Activated CD4-positive, CD25-positive, alpha-beta regulatory T cell treated with anti-CD3 and anti-CD28 coated beads, Interleukin-2, amount 50 U/mL, for 24 hours (primary cell): ENCODE data around the gene TGFBRAP1.
"Not testable (repeated sequence)": the region's sequence is repeated elsewhere in the genome, so short reads cannot be mapped to it uniquely, and the experiment has no call there.

Experiments used
- ATAC-seq, 2 donors: fragments of 150-1000 bp; cut with Tn5 transposase; one replicate each; pipeline ENCODE4 v1.10.0; 2021; ENCODE audit warnings: mild to moderate bottlenecking in 1 of 2, moderate library complexity in 1 of 2

Gene TGFBRAP1

GRCh38 chr2:105358593-105358992, 29.1 kb upstream of the TGFBRAP1 start:
- no peak for ATAC-seq

GRCh38 chr2:105357122-105357521, 27.6 kb upstream of the TGFBRAP1 start:
- no peak for ATAC-seq

- no peak for ATAC-seq
Measured at GRCh38 chr2:105344704-105345345, 15.3 kb upstream of the TGFBRAP1 start.

GRCh38 chr2:105339414-105339813, 9.9 kb upstream of the TGFBRAP1 start:
- no peak for ATAC-seq

- no peak for ATAC-seq
Measured at GRCh38 chr2:105338020-105338385, 8.5 kb upstream of the TGFBRAP1 start.

GRCh38 chr2:105337122-105338019, 7.8 kb upstream of the TGFBRAP1 start, which contains the start of gene C2orf49:
C2orf49 (plus strand) TSS chr2:105337540; CDS start chr2:105337588, 48 bp downstream.
- ATAC-seq, result peak; percentile 94 to 96

GRCh38 chr2:105336786-105337121, 7.2 kb upstream of the TGFBRAP1 start:
- no peak for ATAC-seq

GRCh38 chr2:105335469-105335868, 5.9 kb upstream of the TGFBRAP1 start:
- ATAC-seq, result no peak

- no peak for ATAC-seq
Measured at GRCh38 chr2:105334211-105334610, 4.7 kb upstream of the TGFBRAP1 start.

- ATAC-seq, result no peak
Measured at GRCh38 chr2:105330681-105331375, 1.3 kb upstream of the TGFBRAP1 start.

- ATAC-seq, result peak in 1 of 2 donors; percentile 25
Measured at GRCh38 chr2:105329197-105329554, 359 bp downstream of the TGFBRAP1 start.

GRCh38 chr2:105328281-105329196, 996 bp downstream of the TGFBRAP1 start:
- peak in 1 of 2 donors; percentile 14 for ATAC-seq

- no peak for ATAC-seq
Measured at GRCh38 chr2:105327690-105328089, 1.8 kb downstream of the TGFBRAP1 start.

GRCh38 chr2:105327271-105327670, 2.3 kb downstream of the TGFBRAP1 start:
- ATAC-seq, result not testable (repeated sequence)

GRCh38 chr2:105325389-105325963, 4.1 kb downstream of the TGFBRAP1 start:
- no peak for ATAC-seq

GRCh38 chr2:105324732-105325131, 4.8 kb downstream of the TGFBRAP1 start:
- ATAC-seq, result no peak

- no peak for ATAC-seq
Measured at GRCh38 chr2:105324101-105324500, 5.4 kb downstream of the TGFBRAP1 start.

GRCh38 chr2:105323111-105323510, 6.4 kb downstream of the TGFBRAP1 start:
- ATAC-seq, result no peak

- ATAC-seq, result no peak
Measured at GRCh38 chr2:105321875-105322646, 7.5 kb downstream of the TGFBRAP1 start.

GRCh38 chr2:105320651-105321215, 8.8 kb downstream of the TGFBRAP1 start:
- ATAC-seq, result no peak

GRCh38 chr2:105317937-105318336, 11.6 kb downstream of the TGFBRAP1 start:
- no peak for ATAC-seq
